ENCODE measurements around the gene PRDX5. TPM values are rescaled to one million over a fixed set of nuclear protein-coding genes. Genes with fewer than 3 reads are reported as not detected.

PRDX5 gene
- total RNA-seq, 1 donor from 2014 or later, result 223 TPM

GRCh38 chr11:64359712-64360445, 42.0 kb downstream of the PRDX5 start:
- no peak for DNase-seq (ENCODE audit: low read depth)

GRCh38 chr11:64360448-64360921, 42.6 kb downstream of the PRDX5 start:
- DNase-seq (ENCODE audit: low read depth), result no peak

- DNase-seq (ENCODE audit: low read depth), result no peak
Measured at GRCh38 chr11:64361659-64362058, 43.7 kb downstream of the PRDX5 start.

- DNase-seq (ENCODE audit: low read depth), result no peak
Measured at GRCh38 chr11:64362339-64362738, 44.4 kb downstream of the PRDX5 start.

GRCh38 chr11:64364435-64364834, 46.5 kb downstream of the PRDX5 start:
- no peak for DNase-seq (ENCODE audit: low read depth)

GRCh38 chr11:64364911-64365310, 47.0 kb downstream of the PRDX5 start:
- DNase-seq (ENCODE audit: low read depth), result peak; percentile 51

GRCh38 chr11:64366751-64367150, 48.8 kb downstream of the PRDX5 start:
- no peak for DNase-seq (ENCODE audit: low read depth)

GRCh38 chr11:64367931-64368672, 50.2 kb downstream of the PRDX5 start:
- DNase-seq (ENCODE audit: low read depth), result no peak

GRCh38 chr11:64368673-64369074, 50.8 kb downstream of the PRDX5 start:
- DNase-seq (ENCODE audit: low read depth), result no peak

GRCh38 chr11:64369440-64370421, 51.8 kb downstream of the PRDX5 start:
- no peak for DNase-seq (ENCODE audit: low read depth)

GRCh38 chr11:64371201-64371600, 53.3 kb downstream of the PRDX5 start:
- DNase-seq (ENCODE audit: low read depth), result no peak

MicroRNAs encoded within 50 kb of the gene (microRNA counts, 767-probe panel; counts per million panel counts)
- microRNA hsa-miR-1237, result not detected

Small RNA genes lying within 50 kb of the gene (microRNA-seq; reads per million reads assigned to microRNA genes)
- gene MIR1237 (0.65 reads per million), gene MIR7155 (not detected)

Other genes starting within 250 kb of the PRDX5 start
- 168 and 469 TPM in 2 replicates for gene MACROD1, start 152.0 kb upstream of the PRDX5 start, total RNA-seq
- 204 and 216 TPM in 2 replicates for gene STIP1, start 131.9 kb upstream of the PRDX5 start, total RNA-seq
- gene FERMT3, start 111.4 kb upstream of the PRDX5 start, total RNA-seq, result 6.1 and 19.4 TPM in 2 replicates
- 109 and 110 TPM in 2 replicates for gene TRPT1, start 91.9 kb upstream of the PRDX5 start, total RNA-seq
- gene NUDT22, start 91.8 kb upstream of the PRDX5 start, total RNA-seq, result 69.6 and 83.6 TPM in 2 replicates
- gene DNAJC4, start 87.6 kb upstream of the PRDX5 start, total RNA-seq, result 6.5 and 7.2 TPM in 2 replicates
- 59.1 and 65.8 TPM in 2 replicates for gene VEGFB, start 83.5 kb upstream of the PRDX5 start, total RNA-seq
- gene FKBP2, start 77.0 kb upstream of the PRDX5 start, total RNA-seq, result 49.2 and 59.8 TPM in 2 replicates
- 656 and 816 TPM in 2 replicates for gene PPP1R14B, start 71.2 kb upstream of the PRDX5 start, total RNA-seq
- gene PLCB3, start 66.6 kb upstream of the PRDX5 start, total RNA-seq, result 41.5 and 41.7 TPM in 2 replicates
- gene BAD, start 33.5 kb upstream of the PRDX5 start, total RNA-seq, result 67.5 and 89.1 TPM in 2 replicates
- 28.4 and 32.9 TPM in 2 replicates for gene GPR137, start 32.3 kb upstream of the PRDX5 start, total RNA-seq
- gene KCNK4, start 26.8 kb upstream of the PRDX5 start, total RNA-seq, result not detected in 2 replicates
- gene CATSPERZ, start 17.8 kb upstream of the PRDX5 start, total RNA-seq, result not detected in 2 replicates
- 77.0 and 121 TPM in 2 replicates for gene ESRRA, start 12.6 kb upstream of the PRDX5 start, total RNA-seq
- 224 and 231 TPM in 2 replicates for gene TRMT112, start 562 bp upstream of the PRDX5 start, total RNA-seq
- gene CCDC88B, start 22.1 kb downstream of the PRDX5 start, total RNA-seq, result 0.94 and 1.6 TPM in 2 replicates
- gene RPS6KA4, start 41.0 kb downstream of the PRDX5 start, total RNA-seq, result 26.9 and 30.3 TPM in 2 replicates
- not detected in 2 replicates for gene SLC22A11, start 237.8 kb downstream of the PRDX5 start, total RNA-seq

Measured in myocyte (in vitro differentiated cells).